Left ventricle myocardium inferior (tissue), 1 donor: Measurements from ENCODE around the gene PRSS8. TPM values are rescaled to one million over a fixed set of nuclear protein-coding genes. Genes with fewer than 3 reads are reported as not detected.
A peak's percentile ranks its signal among the peaks of the same experiment; 100 is the strongest.
"Not testable (repeated sequence)": the region's sequence is repeated elsewhere in the genome, so short reads cannot be mapped to it uniquely, and the experiment has no call there.

Source experiments
- DNase-seq: peaks from one replicate; pipeline ENCODE4 v3.0.0-alpha.2; 2020
- H3K27ac ChIP-seq: fragments of 200-600 bp; replicated peaks from 2 replicates; pipeline ENCODE4 v1.8.0; 2021
- H3K27me3 ChIP-seq: fragments of 200-600 bp; 2 replicates; pipeline ENCODE4 v1.8.0; 2021; ENCODE audit warnings: low read depth
- H3K36me3 ChIP-seq: fragments of 200-600 bp; 2 replicates; pipeline ENCODE4 v1.8.0; 2021
- H3K4me1 ChIP-seq: fragments of 200-600 bp; 2 replicates; pipeline ENCODE4 v1.8.0; 2021
- H3K4me3 ChIP-seq: fragments of 200-600 bp; 2 replicates; pipeline ENCODE4 v1.8.0; 2021; ENCODE audit warnings: mild to moderate bottlenecking, moderate library complexity
- H3K9me3 ChIP-seq: fragments of 200-600 bp; replicated peaks from 2 replicates; pipeline ENCODE4 v1.8.0; 2021
- CTCF ChIP-seq: fragments of 200-600 bp; IDR thresholded peaks from 2 replicates; pipeline ENCODE4 v1.8.0; 2021; ENCODE audit warnings: antibody characterized with exemption, mild to moderate bottlenecking, borderline replicate concordance
- intact Hi-C: fragments of 100-400 bp; cut with micrococcal nuclease; formaldehyde crosslinking; loops from one replicate; pipeline ENCODE4 v1.11.0; 2022
- total RNA-seq: library from RNA; stranded (reverse); fragmentation: NEBNext Ultra II Directional; extraction: Animal tissue kit (Norgen Biotek cat#: 25700); gene quantifications from one replicate; pipeline ENCODE4 v1.2.1, GENCODE V29; 2021
- donor health status: DM: no; HTN: yes; CAD: no; lungs with severe emphysema.

Gene PRSS8
- total RNA-seq, 1 donor from 2014 or later, result not detected

GRCh38 chr16:31143011-31143693 is 7.6 kb upstream of the PRSS8 start:
- H3K9me3 ChIP-seq, result no peaks in the 10 kb centered on the region
- intact Hi-C loops, result loop anchor here (10.0 kb wide), 1 partner anchor 158 kb away; the partner anchor contains the start of gene HSD3B7
- peak overlapping the region; percentile 71 for H3K4me3 ChIP-seq
- no peak for DNase-seq
- H3K4me1 ChIP-seq, result peaks cover 37% of the 10 kb centered on the region
- H3K27me3 ChIP-seq, result peaks cover 16% of the 10 kb centered on the region
- no peaks in the 10 kb centered on the region for H3K36me3 ChIP-seq
- peak overlapping the region; percentile 88 for H3K27ac ChIP-seq
- no peak for TF ChIP-seq CTCF

GRCh38 chr16:31142109-31143010 is 6.8 kb upstream of the PRSS8 start:
- peaks cover 8% of the 10 kb centered on the region for H3K27me3 ChIP-seq
- no peaks in the 10 kb centered on the region for H3K9me3 ChIP-seq
- H3K4me1 ChIP-seq, result peaks cover 39% of the 10 kb centered on the region
- intact Hi-C loops, result loop anchor here (10.0 kb wide), 1 partner anchor 158 kb away; the partner anchor contains the start of gene HSD3B7
- TF ChIP-seq CTCF, result peak; percentile 95
- peak; percentile 99 for DNase-seq
- H3K27ac ChIP-seq, result peak overlapping the region; percentile 88
- H3K36me3 ChIP-seq, result no peaks in the 10 kb centered on the region
- peak overlapping the region; percentile 71 for H3K4me3 ChIP-seq

GRCh38 chr16:31141489-31142108 is 6.1 kb upstream of the PRSS8 start:
- Histone ChIP-seq H3K9me3 (no peaks in the 10 kb centered on the region), H3K27me3 (peaks cover under 1% of the 10 kb centered on the region), H3K4me3 (peak overlapping the region; percentile 60), H3K36me3 (no peaks in the 10 kb centered on the region), H3K27ac (peak overlapping the region; percentile 88), H3K4me1 (peaks cover 39% of the 10 kb centered on the region)
- intact Hi-C loops, result loop anchor here (10.0 kb wide), 1 partner anchor 157 kb away; the partner anchor contains the start of gene HSD3B7
- no peak for TF ChIP-seq CTCF
- no peak for DNase-seq

GRCh38 chr16:31141071-31141469 is 5.5 kb upstream of the PRSS8 start:
- intact Hi-C loops, result loop anchor here (10.0 kb wide), 1 partner anchor 156 kb away; the partner anchor contains the start of gene HSD3B7
- H3K36me3 ChIP-seq, H3K9me3 ChIP-seq, DNase-seq, H3K27me3 ChIP-seq: not testable (repeated sequence)
- peaks cover 39% of the 10 kb centered on the region for H3K4me1 ChIP-seq
- H3K4me3 ChIP-seq, result peak overlapping the region; percentile 60
- peak overlapping the region; percentile 88 for H3K27ac ChIP-seq

GRCh38 chr16:31138621-31139578 is 3.4 kb upstream of the PRSS8 start:
- Histone ChIP-seq H3K36me3 (no peaks in the 10 kb centered on the region), H3K4me3 (peak overlapping the region; percentile 32), H3K4me1 (peaks cover 54% of the 10 kb centered on the region), H3K27me3 (no peaks in the 10 kb centered on the region), H3K9me3 (no peaks in the 10 kb centered on the region), H3K27ac (peak overlapping the region; percentile 49)
- DNase-seq, result peak; percentile 48
- TF ChIP-seq CTCF, result no peak
- intact Hi-C loops, result no loop called here

- H3K9me3 ChIP-seq, H3K27ac ChIP-seq, H3K27me3 ChIP-seq, H3K4me3 ChIP-seq, intact Hi-C loops, DNase-seq: not testable (repeated sequence)
- peaks cover 14% of the 10 kb centered on the region for H3K36me3 ChIP-seq
- peaks cover 53% of the 10 kb centered on the region for H3K4me1 ChIP-seq
These were observed 1.4 kb upstream of the PRSS8 start for GRCh38 chr16:31136822-31137499.
